CD8-positive, alpha-beta memory T cell (primary cell): ENCODE data around the gene TFCP2. TPM values are rescaled to one million over a fixed set of nuclear protein-coding genes. Genes with fewer than 3 reads are reported as not detected.
A peak's percentile ranks its signal among the peaks of the same experiment; 100 is the strongest.

ENCODE experiments used
- CTCF ChIA-PET: fragments of 350-600 bp; sonication (Branson Sonifier 250); formaldehyde crosslinking; loops from one replicate; lab custom pipeline; 2021; ENCODE audit warnings: antibody characterized with exemption; lab: Charles Lee
- POLR2A ChIA-PET: fragments of 350-600 bp; sonication (Branson Sonifier 250); formaldehyde crosslinking; loops from one replicate; lab custom pipeline; 2021; ENCODE audit warnings: antibody characterized with exemption; lab: Charles Lee
- DNase-seq, 5 donors: peaks; one replicate each; pipeline versions ENCODE4 v3.0.0 to v3.0.0-alpha.2; 2020 to 2022; ENCODE audit warnings: mixed read lengths in 1 of 5
- H3K27ac ChIP-seq: one replicate; pipeline ENCODE4 v1.7.0; 2013; ENCODE audit warnings: low read depth, mild to moderate bottlenecking, low read length, moderate library complexity
- H3K27me3 ChIP-seq: 2 replicates; pipeline ENCODE4 v1.7.0; 2013; ENCODE audit warnings: low read length, mild to moderate bottlenecking; ENCODE audit not compliant: insufficient read depth, poor library complexity, severe bottlenecking
- H3K36me3 ChIP-seq: 2 replicates; pipeline ENCODE4 v1.7.0; 2013; ENCODE audit warnings: mild to moderate bottlenecking, low read length, moderate library complexity; ENCODE audit not compliant: insufficient read depth
- H3K4me1 ChIP-seq: 2 replicates; pipeline ENCODE4 v1.7.0; 2013; ENCODE audit warnings: mild to moderate bottlenecking, low read length, moderate library complexity; ENCODE audit not compliant: insufficient read depth
- H3K4me3 ChIP-seq: 2 replicates; pipeline ENCODE4 v1.7.0; 2013; ENCODE audit warnings: mild to moderate bottlenecking, low read length
- H3K9me3 ChIP-seq: 2 replicates; pipeline ENCODE4 v1.7.0; 2013; ENCODE audit warnings: mild to moderate bottlenecking, low read length
- H3K27ac Mint-ChIP-seq, 8 donors: one replicate each; pipeline ENCODE4 v1.8.0; 2020 to 2021; ENCODE audit warnings: mixed read lengths in 8 of 8, mild to moderate bottlenecking in 6 of 8, inconsistent platforms in 3 of 8, moderate library complexity in 3 of 8
- H3K27me3 Mint-ChIP-seq, 2 donors: one replicate each; pipeline ENCODE4 v1.8.0; 2020 to 2021; ENCODE audit warnings: mixed read lengths in 2 of 2, mild to moderate bottlenecking in 1 of 2, moderate library complexity in 1 of 2
- H3K36me3 Mint-ChIP-seq, 3 donors: one replicate each; pipeline ENCODE4 v1.8.0; 2020 to 2021; ENCODE audit warnings: mixed read lengths in 3 of 3, inconsistent platforms in 1 of 3, mild to moderate bottlenecking in 1 of 3
- H3K4me1 Mint-ChIP-seq, 3 donors: one replicate each; pipeline ENCODE4 v1.8.0; 2020 to 2021; ENCODE audit warnings: mixed read lengths in 3 of 3, inconsistent platforms in 1 of 3, mild to moderate bottlenecking in 1 of 3
- H3K4me3 Mint-ChIP-seq, 7 donors: one replicate each; pipeline ENCODE4 v1.8.0; 2020 to 2021; ENCODE audit warnings: mixed read lengths in 7 of 7, mild to moderate bottlenecking in 6 of 7, moderate library complexity in 4 of 7, inconsistent platforms in 2 of 7
- H3K9me3 Mint-ChIP-seq, 5 donors: one replicate each; pipeline ENCODE4 v1.8.0; 2020 to 2022; ENCODE audit warnings: mixed read lengths in 5 of 5, mild to moderate bottlenecking in 3 of 5, moderate library complexity in 2 of 5, inconsistent platforms in 1 of 5
- polyA plus RNA-seq: library from polyadenylated mRNA; unstranded; fragments of 300-500 nt; fragmentation: Illumina TruSeq; gene quantifications from one replicate; pipeline ENCODE4 v1.2.3, GENCODE V29; 2021
- total RNA-seq, 2 experiments: library from RNA; stranded (reverse); gene quantifications; one replicate each; pipeline ENCODE4 v1.2.3, GENCODE V29; 2021

The TFCP2 gene
- total and polyA plus RNA-seq, 3 experiments from 2014 or later: 13.9 to 41.9 (median 41.0) TPM

- no peaks in the 10 kb centered on the region for H3K4me1 ChIP-seq
- no peaks in the 10 kb centered on the region for H3K27me3 Mint-ChIP-seq
- H3K27ac Mint-ChIP-seq: peak overlapping the region in 3 of 8 donors; percentile 11 to 58 (median 25)
- ChIA-PET POLR2A (interaction anchor here (0.6 to 2.5 kb wide), 2 partner anchors 20 to 175 kb away, joined by 4 to 12 read pairs; partner anchors contain the start of gene CSRNP2), CTCF (no interaction called here)
- H3K27me3 ChIP-seq: no peaks in the 10 kb centered on the region
- H3K4me1 Mint-ChIP-seq: no peaks in the 10 kb centered on the region
- H3K36me3 ChIP-seq: peaks cover 51% of the 10 kb centered on the region
- H3K4me3 ChIP-seq: no peak overlapping the region
- peaks cover 0 to 89% (median 14%) of the 10 kb centered on the region in 3 donors for H3K36me3 Mint-ChIP-seq
- no peak overlapping the region for H3K27ac ChIP-seq
- H3K9me3 Mint-ChIP-seq: no peaks in the 10 kb centered on the region
- H3K9me3 ChIP-seq: no peaks in the 10 kb centered on the region
- H3K4me3 Mint-ChIP-seq: no peak overlapping the region
- no peak for DNase-seq
These were observed 110.1 kb downstream of the TFCP2 start for GRCh38 chr12:51062631-51063397.

DNA sequence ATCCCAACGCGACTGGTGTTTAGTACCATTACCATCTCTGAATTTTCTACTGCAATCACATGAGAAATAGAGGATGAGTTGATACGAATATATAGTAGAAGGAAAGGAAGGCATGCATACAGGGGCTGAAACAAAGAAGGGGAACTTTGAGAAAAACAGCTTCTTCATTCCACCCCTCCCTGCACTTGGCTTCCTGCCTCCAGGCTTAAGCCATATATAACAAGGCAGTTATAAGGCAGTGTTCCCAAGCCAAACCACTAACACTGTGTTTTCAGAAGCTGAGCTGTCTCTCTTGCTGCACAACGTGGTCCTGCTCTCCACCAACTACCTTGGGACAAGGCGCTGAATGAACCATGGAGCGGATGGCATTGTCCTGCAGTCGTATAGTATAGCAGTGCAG is 113.8 kb downstream of the TFCP2 start:
- no peak overlapping the region for H3K27ac ChIP-seq
- Mint-ChIP-seq H3K36me3 (peaks cover 3 to 85% (median 13%) of the 10 kb centered on the region in 3 donors), H3K27ac (peak overlapping the region in 2 of 8 donors; percentile 61 to 64), H3K9me3 (no peaks in the 10 kb centered on the region), H3K4me3 (no peak overlapping the region), H3K27me3 (no peaks in the 10 kb centered on the region), H3K4me1 (no peaks in the 10 kb centered on the region)
- DNase-seq: no peak
- CTCF ChIA-PET: no interaction called here
- H3K27me3 ChIP-seq: no peaks in the 10 kb centered on the region
- peaks cover 50% of the 10 kb centered on the region for H3K36me3 ChIP-seq
- H3K4me3 ChIP-seq: no peak overlapping the region
- no peaks in the 10 kb centered on the region for H3K4me1 ChIP-seq
- POLR2A ChIA-PET: no interaction called here
- H3K9me3 ChIP-seq: no peaks in the 10 kb centered on the region

DNA sequence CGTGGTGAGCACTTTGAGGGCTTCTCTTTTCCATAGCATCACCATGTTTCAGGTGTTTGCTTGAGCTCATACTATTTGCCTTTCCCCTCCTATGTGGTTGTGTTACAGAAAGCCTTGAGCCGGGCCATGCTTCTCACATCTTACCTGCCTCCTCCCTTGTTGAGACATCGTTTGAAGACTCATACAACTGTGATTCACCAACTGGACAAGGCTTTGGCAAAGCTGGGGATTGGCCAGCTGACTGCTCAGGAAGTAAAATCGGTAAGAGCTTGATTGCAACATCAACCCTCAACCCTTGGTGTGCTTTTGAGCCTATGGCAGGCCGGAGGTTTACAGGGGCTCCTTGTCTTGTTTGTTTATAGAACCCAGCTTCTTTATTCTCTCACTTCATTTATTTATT is 116.7 kb downstream of the TFCP2 start:
- Mint-ChIP-seq H3K27me3 (no peaks in the 10 kb centered on the region), H3K27ac (peak overlapping the region in 2 of 8 donors; percentile 40 to 69), H3K36me3 (peaks cover 3 to 81% (median 11%) of the 10 kb centered on the region in 3 donors), H3K4me3 (no peak overlapping the region), H3K9me3 (no peaks in the 10 kb centered on the region), H3K4me1 (peaks cover 4 to 8% (median 7%) of the 10 kb centered on the region in 3 donors)
- Histone ChIP-seq H3K27me3 (no peaks in the 10 kb centered on the region), H3K9me3 (no peaks in the 10 kb centered on the region), H3K27ac (no peak overlapping the region), H3K36me3 (peaks cover 53% of the 10 kb centered on the region), H3K4me1 (peaks cover 4% of the 10 kb centered on the region), H3K4me3 (no peak overlapping the region)
- POLR2A ChIA-PET: no interaction called here
- CTCF ChIA-PET: no interaction called here
- DNase-seq: no peak

- peaks cover 5% of the 10 kb centered on the region for H3K4me1 ChIP-seq
- Mint-ChIP-seq H3K4me1 (peaks cover 4 to 10% (median 8%) of the 10 kb centered on the region in 3 donors), H3K27me3 (no peaks in the 10 kb centered on the region), H3K36me3 (peaks cover 3 to 75% (median 11%) of the 10 kb centered on the region in 3 donors), H3K27ac (no peak overlapping the region), H3K9me3 (no peaks in the 10 kb centered on the region), H3K4me3 (no peak overlapping the region)
- H3K4me3 ChIP-seq: no peak overlapping the region
- POLR2A ChIA-PET: no interaction called here
- no peaks in the 10 kb centered on the region for H3K27me3 ChIP-seq
- CTCF ChIA-PET: no interaction called here
- H3K36me3 ChIP-seq: peaks cover 52% of the 10 kb centered on the region
- no peak for DNase-seq
- H3K27ac ChIP-seq: no peak overlapping the region
- H3K9me3 ChIP-seq: no peaks in the 10 kb centered on the region
These were observed 117.9 kb downstream of the TFCP2 start for GRCh38 chr12:51055060-51055459.

GRCh38 chr12:51051787-51052186 is 121.1 kb downstream of the TFCP2 start:
- Histone ChIP-seq H3K36me3 (peaks cover 36% of the 10 kb centered on the region), H3K4me3 (no peak overlapping the region), H3K4me1 (peaks cover 29% of the 10 kb centered on the region), H3K27ac (no peak overlapping the region), H3K9me3 (no peaks in the 10 kb centered on the region), H3K27me3 (no peaks in the 10 kb centered on the region)
- no peak for DNase-seq
- Mint-ChIP-seq H3K27ac (peak overlapping the region in 6 of 8 donors; percentile 8 to 89 (median 49)), H3K4me3 (peak overlapping the region in 1 of 7 donors; percentile 43), H3K4me1 (peaks cover 28 to 40% (median 37%) of the 10 kb centered on the region in 3 donors), H3K27me3 (no peaks in the 10 kb centered on the region), H3K9me3 (no peaks in the 10 kb centered on the region), H3K36me3 (peaks cover 3 to 59% (median 5%) of the 10 kb centered on the region in 3 donors)
- CTCF ChIA-PET: interaction anchor here (1.2 kb wide), 1 partner anchor 194 kb away, joined by 3 read pairs; no protein-coding TSS in a partner anchor
- POLR2A ChIA-PET: interaction anchor here (0.7 kb wide), 1 partner anchor 30 kb away, joined by 3 read pairs; no protein-coding TSS in a partner anchor

GRCh38 chr12:51049525-51049924 is 123.4 kb downstream of the TFCP2 start:
- Histone ChIP-seq H3K9me3 (no peaks in the 10 kb centered on the region), H3K27ac (peak overlapping the region; percentile 82), H3K4me1 (peaks cover 29% of the 10 kb centered on the region), H3K27me3 (no peaks in the 10 kb centered on the region), H3K36me3 (peaks cover 22% of the 10 kb centered on the region), H3K4me3 (peak overlapping the region; percentile 82)
- Mint-ChIP-seq H3K4me3 (peak overlapping the region; percentile 92 to 100 (median 95)), H3K9me3 (no peaks in the 10 kb centered on the region), H3K4me1 (peaks cover 30 to 43% (median 40%) of the 10 kb centered on the region in 3 donors), H3K27me3 (no peaks in the 10 kb centered on the region), H3K27ac (peak overlapping the region; percentile 92 to 99 (median 96)), H3K36me3 (peaks cover 0 to 41% (median 1%) of the 10 kb centered on the region in 3 donors)
- POLR2A ChIA-PET: interaction anchor here (1.5 kb wide), 1 partner anchor 34 kb away, joined by 4 read pairs; no protein-coding TSS in a partner anchor
- CTCF ChIA-PET: interaction anchor here (1.1 kb wide), 2 partner anchors 11 to 27 kb away, joined by 3 read pairs; no protein-coding TSS in a partner anchor
- no peak for DNase-seq

DNA sequence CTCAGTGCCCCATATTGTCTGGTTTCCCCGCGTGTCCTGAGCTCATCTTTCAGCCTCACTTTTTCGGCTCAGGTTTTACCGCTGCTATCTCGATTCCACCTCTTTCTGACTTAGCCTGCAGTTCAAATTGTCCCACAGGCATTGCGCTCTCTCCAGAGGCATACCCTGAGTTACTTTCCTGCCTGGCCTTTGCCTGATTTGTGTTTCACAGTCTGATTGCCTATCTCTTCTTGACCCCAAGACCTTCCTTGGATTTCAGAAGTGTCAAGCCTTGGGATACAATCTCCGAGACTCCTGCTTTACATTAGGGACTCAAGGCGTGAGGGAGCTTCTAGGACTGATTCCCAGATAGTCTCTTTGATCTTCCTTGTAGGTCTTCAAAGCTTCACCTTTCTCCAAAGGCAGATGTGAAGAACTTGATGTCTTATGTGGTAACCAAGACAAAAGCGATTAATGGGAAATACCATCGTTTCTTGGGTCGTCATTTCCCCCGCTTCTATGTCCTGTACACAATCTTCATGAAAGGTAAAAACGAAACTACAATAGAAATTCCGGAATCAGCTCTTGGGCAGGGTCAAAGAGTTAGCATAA is 124.2 kb downstream of the TFCP2 start:
- peaks cover 29% of the 10 kb centered on the region for H3K4me1 ChIP-seq
- CTCF ChIA-PET: interaction anchor here (0.8 to 1.1 kb wide), 4 partner anchors 12 to 26 kb away, joined by 3 read pairs; partner anchors contain the start of gene SLC11A2
- Mint-ChIP-seq H3K4me3 (peak overlapping the region; percentile 92 to 100 (median 95)), H3K27ac (peak overlapping the region; percentile 92 to 99 (median 96)), H3K27me3 (no peaks in the 10 kb centered on the region), H3K4me1 (peaks cover 30 to 43% (median 40%) of the 10 kb centered on the region in 3 donors), H3K9me3 (no peaks in the 10 kb centered on the region), H3K36me3 (peaks cover 0 to 33% (median 1%) of the 10 kb centered on the region in 3 donors)
- H3K4me3 ChIP-seq: peak overlapping the region; percentile 82
- no peaks in the 10 kb centered on the region for H3K9me3 ChIP-seq
- peak in 1 of 5 donors; percentile 34 for DNase-seq
- peaks cover 14% of the 10 kb centered on the region for H3K36me3 ChIP-seq
- POLR2A ChIA-PET: interaction anchor here (0.6 to 1.5 kb wide), 3 partner anchors 35 to 190 kb away, joined by 4 to 5 read pairs (median 5); partner anchors contain the start of genes DAZAP2 and POU6F1
- no peaks in the 10 kb centered on the region for H3K27me3 ChIP-seq
- H3K27ac ChIP-seq: peak overlapping the region; percentile 82
